ENCODE data around the gene ZNF844. TPM values are rescaled to one million over a fixed set of nuclear protein-coding genes. Genes with fewer than 3 reads are reported as not detected.

Gene ZNF844
- total RNA-seq, 1 donor from 2014 or later = 0.86 TPM

GRCh38 chr19:12042893-12043292 is 21.6 kb upstream of the ZNF844 start:
- no peak for DNase-seq (ENCODE audit: low read depth)
- no peak overlapping the region for H3K4me3 ChIP-seq (ENCODE audit: low read depth, low read length)
- TF ChIP-seq, protein P1, sequence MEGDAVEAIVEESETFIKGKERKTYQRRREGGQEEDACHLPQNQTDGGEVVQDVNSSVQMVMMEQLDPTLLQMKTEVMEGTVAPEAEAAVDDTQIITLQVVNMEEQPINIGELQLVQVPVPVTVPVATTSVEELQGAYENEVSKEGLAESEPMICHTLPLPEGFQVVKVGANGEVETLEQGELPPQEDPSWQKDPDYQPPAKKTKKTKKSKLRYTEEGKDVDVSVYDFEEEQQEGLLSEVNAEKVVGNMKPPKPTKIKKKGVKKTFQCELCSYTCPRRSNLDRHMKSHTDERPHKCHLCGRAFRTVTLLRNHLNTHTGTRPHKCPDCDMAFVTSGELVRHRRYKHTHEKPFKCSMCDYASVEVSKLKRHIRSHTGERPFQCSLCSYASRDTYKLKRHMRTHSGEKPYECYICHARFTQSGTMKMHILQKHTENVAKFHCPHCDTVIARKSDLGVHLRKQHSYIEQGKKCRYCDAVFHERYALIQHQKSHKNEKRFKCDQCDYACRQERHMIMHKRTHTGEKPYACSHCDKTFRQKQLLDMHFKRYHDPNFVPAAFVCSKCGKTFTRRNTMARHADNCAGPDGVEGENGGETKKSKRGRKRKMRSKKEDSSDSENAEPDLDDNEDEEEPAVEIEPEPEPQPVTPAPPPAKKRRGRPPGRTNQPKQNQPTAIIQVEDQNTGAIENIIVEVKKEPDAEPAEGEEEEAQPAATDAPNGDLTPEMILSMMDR (conservative IDR thresholded peaks at IDR 0.05; ENCODE audit: low read depth, low read length) = no peak

DNA sequence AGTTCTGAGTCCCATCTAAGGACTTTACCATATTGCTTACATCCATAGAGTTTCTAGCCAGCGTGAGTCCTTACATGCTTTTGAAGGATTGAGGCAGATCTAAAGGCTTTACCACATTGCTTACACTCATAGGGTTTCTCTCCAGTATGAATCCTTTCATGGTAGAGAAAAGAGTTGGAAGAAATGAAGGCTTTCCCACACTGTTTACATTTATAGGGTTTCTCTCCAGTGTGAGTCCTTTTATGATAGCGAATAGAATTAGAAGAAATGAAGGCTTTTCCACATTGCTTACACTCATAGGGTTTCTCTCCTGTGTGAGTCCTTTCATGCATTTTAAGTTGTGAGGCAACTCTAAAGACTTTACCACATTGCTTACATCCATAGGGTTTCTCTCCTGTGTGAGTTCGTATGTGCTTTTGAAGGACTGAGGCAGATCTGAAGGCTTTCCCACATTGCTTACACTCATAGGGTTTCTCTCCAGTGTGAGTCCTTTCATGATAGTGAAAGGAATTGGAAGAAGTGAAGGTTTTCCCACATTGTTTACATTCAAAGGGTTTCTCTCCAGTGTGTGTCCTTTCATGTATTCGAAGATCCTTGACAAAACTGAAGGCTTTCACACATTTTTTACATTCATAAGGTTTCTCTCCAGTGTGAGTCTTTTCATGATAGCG is 20.6 kb upstream of the ZNF844 start:
- H3K4me3 ChIP-seq (ENCODE audit: low read depth, low read length) = no peak overlapping the region
- DNase-seq (ENCODE audit: low read depth) = no peak
- TF ChIP-seq, protein P1 (conservative IDR thresholded peaks at IDR 0.05; ENCODE audit: low read depth, low read length) = no peak

DNA sequence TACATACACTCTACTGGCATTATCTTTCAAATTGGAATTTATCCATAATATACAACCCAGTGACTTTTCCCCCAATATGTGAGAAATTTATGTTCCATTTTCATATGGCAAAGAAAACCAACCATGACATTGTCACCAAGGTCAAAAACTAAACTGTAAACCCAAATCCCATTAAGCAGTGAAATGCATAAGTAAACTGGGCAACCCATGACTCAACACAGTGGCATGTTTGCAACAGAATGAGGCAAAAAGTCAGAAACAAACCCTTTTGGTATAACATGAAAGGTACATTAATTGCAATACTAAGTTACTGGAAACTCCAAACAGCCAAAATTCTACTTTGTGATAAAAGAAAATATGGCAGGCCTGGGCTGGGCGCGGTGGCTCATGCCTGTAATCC is 16.7 kb upstream of the ZNF844 start:
- no peak for DNase-seq (ENCODE audit: low read depth)
- no peak overlapping the region for H3K4me3 ChIP-seq (ENCODE audit: low read depth, low read length)
- TF ChIP-seq, protein P1 (conservative IDR thresholded peaks at IDR 0.05; ENCODE audit: low read depth, low read length) = no peak

DNA sequence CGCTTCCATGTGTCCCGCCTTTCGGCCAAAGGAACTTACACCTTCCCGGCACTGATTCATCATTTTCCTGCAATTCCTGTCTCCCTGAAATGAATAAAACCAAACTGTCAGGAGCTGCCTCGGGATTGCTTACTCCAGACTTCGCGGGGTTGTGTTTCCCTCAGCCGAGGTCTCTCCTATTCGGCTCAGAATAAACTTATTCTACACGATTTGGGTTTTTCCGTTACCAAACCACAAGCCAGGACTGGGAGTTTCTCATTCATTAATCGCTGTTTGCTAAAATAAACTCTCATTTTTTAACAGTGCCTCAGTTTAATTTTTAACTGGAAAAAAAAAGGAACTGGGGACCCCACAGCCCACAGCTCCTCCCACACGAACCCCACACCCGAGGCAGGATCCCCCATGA is 12.4 kb upstream of the ZNF844 start:
- DNase-seq (ENCODE audit: low read depth) = no peak
- peak overlapping the region; percentile 86 for H3K4me3 ChIP-seq (ENCODE audit: low read depth, low read length)
- TF ChIP-seq, protein P1 (conservative IDR thresholded peaks at IDR 0.05; ENCODE audit: low read depth, low read length) = no peak

DNA sequence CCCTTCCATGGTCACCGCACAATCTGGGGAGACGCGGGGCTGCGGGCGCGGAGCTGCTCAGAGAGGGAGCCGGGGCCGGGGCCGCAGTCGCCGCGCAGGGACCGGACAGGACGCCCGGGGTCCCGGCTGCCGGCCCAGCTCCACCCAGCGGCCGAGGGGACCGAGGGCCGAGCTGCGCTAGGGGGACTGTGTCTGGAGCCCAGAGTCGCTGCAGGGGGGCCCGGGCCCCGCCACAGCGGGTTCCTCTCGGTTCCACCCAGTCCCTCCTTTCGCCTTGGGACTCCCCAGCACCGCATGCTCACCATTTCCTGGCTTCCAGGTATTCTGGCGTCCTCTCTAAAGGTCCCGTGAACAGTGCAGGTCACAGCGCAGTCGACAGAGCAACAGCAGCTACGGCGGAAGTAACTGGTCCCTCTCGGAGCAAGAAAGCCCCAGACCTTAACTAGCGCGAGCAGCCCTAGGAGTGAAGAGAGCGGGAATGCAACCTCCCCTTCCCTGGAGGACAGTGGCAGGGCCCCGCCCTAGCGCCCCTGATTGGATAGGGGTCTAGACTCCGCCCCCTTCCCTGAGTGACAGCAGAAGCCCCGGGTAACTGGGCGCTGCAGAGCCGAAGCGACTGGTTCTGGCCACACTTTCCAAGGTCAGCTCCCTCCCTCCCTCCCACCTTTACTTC is 11.9 kb upstream of the ZNF844 start, which contains the start of gene ZNF878:
TSS of gene ZNF878 (minus strand) at position 465 of the 673 bp plus-strand sequence. CDS start at position 305, 160 bp downstream.
- peak within 1 kb of the TSS; percentile 86 for H3K4me3 ChIP-seq (ENCODE audit: low read depth, low read length)
- DNase-seq (ENCODE audit: low read depth) = no peak
- TF ChIP-seq, protein P1 (conservative IDR thresholded peaks at IDR 0.05; ENCODE audit: low read depth, low read length) = no peak

GRCh38 chr19:12055784-12056183 is 8.7 kb upstream of the ZNF844 start:
- DNase-seq (ENCODE audit: low read depth) = no peak
- TF ChIP-seq, protein P1 (conservative IDR thresholded peaks at IDR 0.05; ENCODE audit: low read depth, low read length) = no peak
- no peak overlapping the region for H3K4me3 ChIP-seq (ENCODE audit: low read depth, low read length)
